T-helper 17 cell (primary cell): Measurements from ENCODE around the gene CNTNAP4. TPM values are rescaled to one million over a fixed set of nuclear protein-coding genes. Genes with fewer than 3 reads are reported as not detected.

Source experiments
- ATAC-seq: fragments of 150-1000 bp; cut with Tn5 transposase; 2 replicates; pipeline ENCODE4 v1.10.0; 2021; ENCODE audit warnings: mild to moderate bottlenecking, moderate library complexity
- DNase-seq, 3 donors: peaks; one replicate each; pipeline versions ENCODE4 v3.0.0 to v3.0.0-alpha.2; 2020 to 2021
- H3K9me3 ChIP-seq: one replicate; pipeline ENCODE4 v1.7.0; 2013; ENCODE audit warnings: low read length, mild to moderate bottlenecking; ENCODE audit not compliant: control insufficient read depth, poor library complexity, severe bottlenecking
- H3K27ac Mint-ChIP-seq: one replicate; pipeline ENCODE4 v1.8.0; 2022; ENCODE audit warnings: mild to moderate bottlenecking, moderate library complexity, mixed read lengths
- H3K27me3 Mint-ChIP-seq: one replicate; pipeline ENCODE4 v1.8.0; 2022; ENCODE audit warnings: mixed read lengths
- H3K36me3 Mint-ChIP-seq: one replicate; pipeline ENCODE4 v1.8.0; 2022; ENCODE audit warnings: low read depth, mixed read lengths
- H3K4me1 Mint-ChIP-seq: one replicate; pipeline ENCODE4 v1.8.0; 2022; ENCODE audit warnings: mild to moderate bottlenecking, mixed read lengths
- H3K4me3 Mint-ChIP-seq: one replicate; pipeline ENCODE4 v1.8.0; 2022; ENCODE audit warnings: mild to moderate bottlenecking, moderate library complexity, mixed read lengths
- total RNA-seq, 4 donors: library from RNA in 2 of 4; stranded (reverse) in 2 of 4; gene quantifications; one replicate each; pipeline ENCODE4 v1.2.3 and lab custom pipeline; 2022 to 2026

CNTNAP4 gene
- total RNA-seq, 2 donors from 2014 or later: not detected

DNA sequence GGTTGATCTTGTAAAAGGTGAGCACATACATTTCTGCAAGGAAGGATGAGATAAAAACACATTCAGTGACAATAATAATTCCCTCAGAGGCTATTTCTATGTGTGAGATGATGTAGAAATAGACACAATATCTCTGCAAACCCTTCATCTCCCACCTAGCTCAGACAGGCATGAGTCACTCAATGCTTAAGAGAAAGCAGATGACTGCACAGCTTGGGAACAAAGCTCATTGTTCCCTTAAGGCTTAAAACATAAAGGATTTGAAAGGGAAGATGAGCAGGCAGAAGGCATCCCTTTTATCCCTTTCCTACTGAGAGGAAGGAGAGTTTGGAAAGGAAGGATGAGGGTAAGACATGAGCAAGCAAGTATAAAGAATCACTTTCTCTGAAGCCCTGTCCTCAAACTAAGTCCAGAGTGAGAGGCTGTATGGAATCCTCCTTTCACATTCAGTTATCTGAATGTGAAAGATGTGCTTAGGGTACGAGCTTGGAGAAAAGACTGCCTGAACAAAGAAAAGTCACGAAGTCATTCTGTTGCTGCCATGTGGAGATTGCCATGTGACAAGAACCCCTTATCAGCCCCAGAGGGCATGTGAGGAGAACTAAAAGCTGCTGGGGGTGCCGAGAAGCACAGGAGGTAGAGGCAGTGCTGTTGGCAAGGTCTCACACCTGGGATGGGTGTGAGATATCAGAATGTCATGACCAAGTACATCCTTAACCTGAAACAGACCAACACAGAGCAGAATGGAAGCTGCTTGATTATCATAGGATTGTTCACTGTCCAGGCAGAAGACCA lies 58.2 kb downstream of the CNTNAP4 start:
- no peak overlapping the region for H3K4me3 Mint-ChIP-seq
- no peaks in the 10 kb centered on the region for H3K27me3 Mint-ChIP-seq
- H3K9me3 ChIP-seq: no peaks in the 10 kb centered on the region
- H3K27ac Mint-ChIP-seq: no peak overlapping the region
- H3K36me3 Mint-ChIP-seq: no peaks in the 10 kb centered on the region
- no peak for ATAC-seq
- DNase-seq: no peak
- H3K4me1 Mint-ChIP-seq: no peaks in the 10 kb centered on the region

DNA sequence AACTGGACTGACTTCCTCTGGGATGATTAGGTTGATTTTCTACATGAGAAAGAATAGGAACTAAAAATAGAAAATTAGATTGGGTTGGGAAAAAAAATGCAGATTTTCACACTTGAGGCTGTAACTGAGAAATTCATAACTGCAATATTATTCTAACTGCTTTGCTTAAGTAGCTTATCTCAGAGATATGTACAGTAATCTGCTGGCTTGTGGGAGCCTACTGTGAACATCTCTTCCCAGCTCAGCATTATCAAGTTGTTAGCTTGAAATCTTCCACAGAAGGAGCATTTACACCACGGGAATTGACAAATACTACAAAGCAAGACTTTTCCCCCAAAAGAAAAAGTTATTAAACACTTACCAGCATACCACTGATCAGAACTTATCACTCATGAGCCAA lies 58.9 kb downstream of the CNTNAP4 start:
- no peaks in the 10 kb centered on the region for H3K9me3 ChIP-seq
- Mint-ChIP-seq H3K27ac (no peak overlapping the region), H3K4me3 (no peak overlapping the region), H3K27me3 (no peaks in the 10 kb centered on the region), H3K4me1 (no peaks in the 10 kb centered on the region), H3K36me3 (no peaks in the 10 kb centered on the region)
- no peak for ATAC-seq
- DNase-seq: no peak

DNA sequence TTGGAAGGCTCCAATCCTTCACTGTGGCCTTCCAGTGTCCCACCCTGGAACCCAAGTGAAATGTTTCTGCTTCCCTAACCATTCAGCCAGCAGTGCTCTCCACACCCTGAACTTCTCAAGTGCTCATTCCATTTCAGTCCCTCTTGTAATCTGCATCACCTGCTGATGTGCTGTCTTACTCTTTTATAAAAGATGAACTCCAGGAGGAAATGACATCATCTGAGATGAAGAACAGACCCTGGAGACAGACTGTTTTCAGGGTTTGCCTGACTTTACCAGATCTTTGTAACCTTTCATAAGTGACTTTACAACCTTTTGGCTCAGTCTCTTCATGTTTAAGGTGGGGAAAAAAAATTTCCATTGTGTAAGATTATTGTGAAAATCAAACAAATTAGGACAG lies 61.3 kb downstream of the CNTNAP4 start:
- no peaks in the 10 kb centered on the region for H3K9me3 ChIP-seq
- Mint-ChIP-seq H3K36me3 (no peaks in the 10 kb centered on the region), H3K4me3 (no peak overlapping the region), H3K27ac (no peak overlapping the region), H3K4me1 (no peaks in the 10 kb centered on the region), H3K27me3 (no peaks in the 10 kb centered on the region)
- no peak for DNase-seq
- ATAC-seq: no peak

DNA sequence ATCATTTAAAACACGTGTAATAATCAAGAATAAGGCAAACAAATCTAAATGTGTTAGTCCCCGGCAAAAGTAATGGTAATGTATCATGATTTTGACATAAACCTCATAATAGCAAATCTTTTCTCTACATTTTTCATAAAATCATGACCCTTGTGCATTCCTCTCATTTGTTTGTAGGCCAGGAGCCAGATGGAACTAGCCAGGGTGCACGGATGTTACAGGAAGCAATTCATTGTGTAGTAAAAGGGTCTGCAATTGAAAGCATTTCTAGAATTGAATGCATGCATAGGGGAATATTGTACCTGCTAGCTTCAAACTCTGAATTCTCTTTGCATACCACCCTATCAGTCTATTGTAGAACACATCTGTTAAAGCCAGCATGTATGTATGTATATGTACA lies 66.6 kb downstream of the CNTNAP4 start:
- ATAC-seq (no peak), DNase-seq (no peak)
- Mint-ChIP-seq H3K4me3 (no peak overlapping the region), H3K27me3 (no peaks in the 10 kb centered on the region), H3K36me3 (no peaks in the 10 kb centered on the region), H3K27ac (no peak overlapping the region), H3K4me1 (no peaks in the 10 kb centered on the region)
- H3K9me3 ChIP-seq: no peaks in the 10 kb centered on the region

DNA sequence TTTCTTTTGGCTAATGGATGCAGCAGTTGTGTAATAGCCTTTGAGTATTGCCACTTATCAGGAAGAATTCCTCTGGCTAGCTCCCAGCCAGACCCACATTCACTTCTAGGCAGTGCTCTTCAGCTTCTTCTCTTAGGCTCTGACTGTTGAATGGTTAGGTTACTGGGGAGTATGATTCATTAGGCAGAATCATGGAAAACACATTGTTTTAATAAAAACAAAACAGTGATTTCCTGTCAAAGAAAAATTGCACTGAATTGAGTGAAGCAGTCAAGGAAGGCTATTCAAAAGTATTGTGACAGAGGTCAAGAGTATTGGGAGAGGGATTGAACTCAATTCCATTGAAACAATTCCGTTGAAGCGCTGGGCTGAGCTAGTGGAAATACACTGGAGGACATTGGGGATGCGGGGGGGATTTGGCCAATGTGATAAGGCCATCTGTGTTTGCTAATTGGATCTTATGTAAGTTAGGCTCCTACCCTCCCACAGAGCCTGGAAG lies 68.0 kb downstream of the CNTNAP4 start:
- Mint-ChIP-seq H3K27ac (no peak overlapping the region), H3K4me1 (no peaks in the 10 kb centered on the region), H3K4me3 (no peak overlapping the region), H3K27me3 (no peaks in the 10 kb centered on the region), H3K36me3 (no peaks in the 10 kb centered on the region)
- ATAC-seq (no peak), DNase-seq (no peak)
- no peaks in the 10 kb centered on the region for H3K9me3 ChIP-seq

DNA sequence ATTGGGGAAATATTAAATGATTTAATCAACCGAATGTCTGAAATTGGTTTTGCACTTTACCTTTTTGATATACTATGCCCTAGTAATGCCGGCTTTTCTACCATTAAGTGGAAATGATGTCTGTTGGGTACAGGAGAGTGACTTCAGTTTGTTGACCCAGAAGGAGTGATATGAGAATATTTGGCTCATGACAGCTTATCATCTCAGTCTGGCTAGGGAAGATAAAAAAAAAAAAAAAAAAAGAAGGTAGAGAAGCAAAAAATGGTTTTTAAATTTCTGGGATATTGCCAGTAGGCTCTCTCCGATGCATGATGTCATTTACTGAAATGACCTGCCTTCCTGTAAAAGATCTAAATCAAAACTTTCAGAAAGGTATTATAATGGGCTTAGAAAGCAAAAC lies 69.0 kb downstream of the CNTNAP4 start:
- H3K36me3 Mint-ChIP-seq: no peaks in the 10 kb centered on the region

DNA sequence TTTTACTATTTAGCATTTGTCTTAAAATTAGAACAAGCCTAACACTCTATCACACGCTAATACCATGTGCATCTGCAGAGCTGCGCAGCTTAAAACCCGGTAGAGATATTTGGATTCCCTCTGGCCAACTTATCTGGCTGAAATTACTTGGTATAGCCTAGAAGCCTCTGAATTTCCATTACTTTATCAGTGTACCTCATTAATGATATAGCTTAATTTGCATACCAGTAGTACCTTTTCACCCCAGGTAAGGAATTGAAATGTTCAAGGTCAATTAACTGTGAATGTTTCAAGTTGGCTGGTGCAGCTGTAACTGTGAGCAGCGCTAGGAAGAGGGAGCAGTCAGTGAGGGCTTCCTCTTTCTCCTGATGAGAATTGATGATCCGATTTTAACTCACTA lies 74.2 kb downstream of the CNTNAP4 start:
- no peak for DNase-seq
- Mint-ChIP-seq H3K4me3 (no peak overlapping the region), H3K4me1 (no peaks in the 10 kb centered on the region), H3K36me3 (no peaks in the 10 kb centered on the region), H3K27me3 (no peaks in the 10 kb centered on the region), H3K27ac (no peak overlapping the region)
- no peak for ATAC-seq
- H3K9me3 ChIP-seq: no peaks in the 10 kb centered on the region

More for the DNA sequence above, 69.0 kb downstream of the CNTNAP4 start:
- Mint-ChIP-seq H3K27ac (no peak overlapping the region), H3K4me3 (no peak overlapping the region), H3K27me3 (no peaks in the 10 kb centered on the region), H3K4me1 (no peaks in the 10 kb centered on the region)
- ATAC-seq (no peak), DNase-seq (no peak)
- no peaks in the 10 kb centered on the region for H3K9me3 ChIP-seq

DNA sequence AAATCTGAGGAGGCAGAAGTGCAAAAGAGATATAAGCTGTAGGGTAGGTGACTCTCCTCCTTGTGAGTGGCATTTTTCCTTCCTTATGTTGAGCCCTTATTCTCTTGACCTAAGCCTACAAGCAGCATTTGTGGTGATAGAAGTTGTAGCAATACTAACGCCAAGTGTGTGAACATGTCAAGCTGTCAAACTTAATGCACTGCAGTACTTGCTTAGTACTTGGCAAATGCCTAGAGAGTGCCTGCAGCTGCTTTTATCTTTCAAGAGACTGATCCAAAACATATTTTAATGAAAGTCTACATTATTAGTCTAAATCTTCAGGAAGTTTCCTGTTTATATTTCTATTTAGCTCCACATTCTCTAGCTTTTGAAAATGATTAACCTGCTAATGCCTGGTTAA lies 83.2 kb downstream of the CNTNAP4 start:
- Mint-ChIP-seq H3K36me3 (no peaks in the 10 kb centered on the region), H3K27me3 (no peaks in the 10 kb centered on the region), H3K4me3 (no peak overlapping the region), H3K27ac (no peak overlapping the region), H3K4me1 (no peaks in the 10 kb centered on the region)
- no peaks in the 10 kb centered on the region for H3K9me3 ChIP-seq
- DNase-seq (no peak), ATAC-seq (no peak)

DNA sequence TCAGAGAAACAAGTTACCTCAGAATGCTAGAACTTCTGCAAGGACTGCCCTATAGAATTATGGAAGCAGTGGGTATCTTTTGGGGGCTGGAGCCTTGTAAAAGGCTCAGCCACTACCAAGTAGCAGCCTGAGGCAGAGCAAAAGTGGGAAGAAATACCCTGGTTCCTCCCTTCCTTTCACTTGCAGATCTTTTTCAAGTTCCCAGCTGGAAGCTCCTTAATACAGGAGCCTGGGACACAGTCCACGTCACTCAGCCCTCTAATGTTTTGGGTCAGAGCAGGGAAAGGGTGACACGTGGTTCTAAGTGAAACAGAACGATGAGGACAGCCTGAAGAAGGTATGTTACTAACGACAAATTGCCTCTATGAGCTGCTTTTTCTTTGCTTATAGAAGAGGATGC lies 93.1 kb downstream of the CNTNAP4 start:
- Mint-ChIP-seq H3K36me3 (no peaks in the 10 kb centered on the region), H3K4me3 (no peak overlapping the region), H3K27me3 (no peaks in the 10 kb centered on the region), H3K4me1 (no peaks in the 10 kb centered on the region), H3K27ac (no peak overlapping the region)
- no peak for DNase-seq
- ATAC-seq: no peak
- H3K9me3 ChIP-seq: no peaks in the 10 kb centered on the region

DNA sequence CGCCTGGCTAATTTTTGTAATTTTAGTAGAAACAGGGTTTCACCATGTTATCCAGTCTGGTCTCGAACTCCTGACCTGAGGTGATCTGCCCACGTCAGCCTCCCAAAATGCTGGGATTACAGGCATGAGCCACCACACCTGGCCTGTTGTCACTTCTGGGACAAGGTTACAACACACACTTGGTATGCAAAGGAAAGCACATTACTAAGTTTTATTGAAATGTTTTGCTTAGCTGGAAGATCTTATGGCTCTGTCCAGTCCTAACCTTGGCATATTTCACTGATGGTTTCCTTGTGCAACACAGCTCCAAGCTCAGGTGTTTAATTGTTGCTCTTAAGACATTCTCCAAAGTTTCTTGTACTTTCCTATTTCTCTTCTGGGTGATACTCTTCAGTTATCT lies 94.2 kb downstream of the CNTNAP4 start:
- no peak overlapping the region for H3K4me3 Mint-ChIP-seq
- no peaks in the 10 kb centered on the region for H3K27me3 Mint-ChIP-seq
- no peak overlapping the region for H3K27ac Mint-ChIP-seq
- H3K36me3 Mint-ChIP-seq: no peaks in the 10 kb centered on the region
- ATAC-seq (no peak), DNase-seq (no peak)
- no peaks in the 10 kb centered on the region for H3K9me3 ChIP-seq
- H3K4me1 Mint-ChIP-seq: no peaks in the 10 kb centered on the region

DNA sequence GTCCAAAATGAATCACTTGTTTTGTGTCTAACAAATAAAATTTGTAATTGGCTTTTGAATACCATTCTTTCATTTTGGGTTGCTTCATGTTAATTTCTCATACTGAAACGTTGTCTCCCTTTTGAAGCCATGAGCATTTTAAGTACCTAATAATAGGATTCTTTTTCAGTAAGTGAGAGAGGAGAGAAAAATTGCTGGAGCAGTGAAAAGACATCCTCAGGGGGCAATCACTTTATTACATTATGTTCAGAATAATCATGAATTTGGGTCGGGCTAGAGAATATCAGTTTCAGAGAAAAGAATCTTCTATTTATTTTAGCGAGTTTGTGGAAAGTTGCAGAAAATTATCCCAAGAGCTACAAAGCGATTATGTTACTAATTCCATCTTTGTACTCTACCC lies 96.8 kb downstream of the CNTNAP4 start:
- Mint-ChIP-seq H3K27ac (no peak overlapping the region), H3K36me3 (no peaks in the 10 kb centered on the region), H3K4me1 (no peaks in the 10 kb centered on the region), H3K27me3 (no peaks in the 10 kb centered on the region), H3K4me3 (no peak overlapping the region)
- H3K9me3 ChIP-seq: no peaks in the 10 kb centered on the region
- no peak for ATAC-seq
- no peak for DNase-seq

DNA sequence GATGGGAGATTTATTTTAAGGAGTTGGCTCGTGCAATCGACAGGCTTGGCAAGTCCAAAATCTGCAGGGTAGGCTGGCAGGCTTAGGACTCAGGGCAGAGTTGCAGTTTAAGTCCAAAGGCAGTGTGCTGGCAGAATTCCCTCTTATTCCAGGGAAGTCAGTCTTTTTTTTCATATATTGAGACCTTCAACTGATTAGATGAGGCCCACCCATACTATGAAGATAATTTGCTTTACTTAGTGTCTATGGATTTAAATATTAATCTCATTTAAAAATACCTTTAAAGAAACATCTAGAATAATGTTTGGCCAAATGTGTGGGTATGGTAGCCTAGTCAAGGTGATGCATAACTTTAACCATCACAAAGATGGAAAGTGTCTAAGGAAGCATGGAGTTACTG lies 99.8 kb downstream of the CNTNAP4 start:
- no peaks in the 10 kb centered on the region for H3K9me3 ChIP-seq
- Mint-ChIP-seq H3K36me3 (no peaks in the 10 kb centered on the region), H3K4me3 (no peak overlapping the region), H3K27me3 (no peaks in the 10 kb centered on the region), H3K27ac (no peak overlapping the region), H3K4me1 (no peaks in the 10 kb centered on the region)
- no peak for ATAC-seq
- DNase-seq: no peak

DNA sequence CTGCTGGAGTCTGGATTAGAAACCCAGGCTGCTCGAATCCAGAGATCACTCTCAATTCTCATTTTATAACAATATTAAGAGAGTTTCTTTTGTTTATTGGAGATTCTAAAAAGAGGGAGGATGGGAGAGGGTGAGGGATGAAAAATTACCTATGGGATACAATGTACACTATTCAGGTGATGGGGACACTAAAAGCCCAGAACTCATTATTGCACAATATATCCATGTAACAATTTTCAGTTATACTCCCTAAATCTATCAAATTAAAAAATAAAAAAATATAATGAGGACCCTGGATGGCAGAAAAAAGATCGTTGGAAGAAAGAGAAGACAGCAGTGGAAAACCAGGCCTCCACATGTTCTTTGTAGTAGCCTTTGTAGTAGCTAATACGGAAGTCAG lies 100.8 kb downstream of the CNTNAP4 start:
- no peaks in the 10 kb centered on the region for H3K9me3 ChIP-seq
- Mint-ChIP-seq H3K36me3 (no peaks in the 10 kb centered on the region), H3K4me1 (no peaks in the 10 kb centered on the region), H3K4me3 (no peak overlapping the region), H3K27me3 (no peaks in the 10 kb centered on the region), H3K27ac (no peak overlapping the region)
- DNase-seq: no peak
- no peak for ATAC-seq

DNA sequence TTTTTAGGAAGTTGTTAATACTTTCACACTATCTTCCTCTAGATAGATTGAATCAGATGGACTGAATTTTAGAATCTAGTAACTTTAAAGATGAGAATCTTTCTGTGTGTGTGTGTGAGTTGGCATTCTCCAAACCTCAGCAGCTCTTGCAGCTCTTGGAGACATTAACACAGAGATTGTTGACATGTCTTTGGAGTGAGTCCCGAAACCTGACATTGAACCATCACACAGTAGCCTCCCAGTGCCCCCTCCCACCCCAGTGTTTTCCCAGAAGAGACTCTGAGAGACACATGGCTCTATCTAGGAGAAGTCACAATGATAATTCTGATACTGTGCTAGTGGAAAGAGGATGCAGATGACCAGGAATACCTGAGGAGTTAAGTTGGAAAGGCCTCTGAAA lies 103.9 kb downstream of the CNTNAP4 start:
- Mint-ChIP-seq H3K4me1 (no peaks in the 10 kb centered on the region), H3K36me3 (no peaks in the 10 kb centered on the region), H3K4me3 (no peak overlapping the region), H3K27me3 (no peaks in the 10 kb centered on the region), H3K27ac (no peak overlapping the region)
- DNase-seq (no peak), ATAC-seq (no peak)
- H3K9me3 ChIP-seq: no peaks in the 10 kb centered on the region
